Measurements from ENCODE around the gene SEC14L6.

The SEC14L6 gene

DNA sequence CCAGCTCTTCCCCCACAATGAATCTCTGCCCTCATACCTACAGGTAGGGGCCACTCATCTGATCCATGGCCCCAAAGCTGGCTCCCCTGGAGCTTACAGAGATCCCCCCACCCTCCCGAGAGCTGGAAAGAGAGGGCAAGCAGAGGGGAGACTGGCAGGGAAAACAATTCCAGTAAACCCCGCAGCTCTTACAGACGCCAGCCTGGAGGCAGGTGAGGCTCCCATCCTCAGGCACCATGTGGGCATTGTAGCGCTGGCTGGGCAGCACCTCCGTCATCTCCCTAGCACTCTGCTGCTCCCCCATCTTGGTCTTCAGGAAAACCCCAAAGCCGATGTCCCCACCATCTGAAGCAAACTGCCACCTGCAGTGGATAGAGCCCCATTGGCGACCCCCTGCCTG lies 55.2 kb downstream of the SEC14L6 start:
- DNase-seq, result no peak

DNA sequence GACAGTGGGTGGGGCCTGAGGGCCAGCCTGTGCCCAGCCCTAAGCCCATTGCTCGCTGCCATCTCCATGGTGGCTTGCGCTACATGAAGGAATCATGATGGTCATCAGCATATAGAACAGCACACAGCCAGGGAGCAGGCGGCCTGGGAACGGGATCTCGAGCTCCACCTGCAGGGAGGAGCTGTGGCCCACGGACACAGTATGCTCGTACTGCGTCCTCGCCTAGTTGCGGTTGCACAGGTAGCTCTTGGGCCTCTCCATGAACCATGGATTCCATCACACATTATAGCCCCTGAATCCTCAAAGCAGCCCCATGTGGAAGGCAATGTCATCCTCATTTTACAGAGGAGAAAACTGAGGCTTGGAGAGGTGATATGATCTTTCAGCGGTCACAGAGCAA lies 56.1 kb downstream of the SEC14L6 start:
- no peak for DNase-seq

DNA sequence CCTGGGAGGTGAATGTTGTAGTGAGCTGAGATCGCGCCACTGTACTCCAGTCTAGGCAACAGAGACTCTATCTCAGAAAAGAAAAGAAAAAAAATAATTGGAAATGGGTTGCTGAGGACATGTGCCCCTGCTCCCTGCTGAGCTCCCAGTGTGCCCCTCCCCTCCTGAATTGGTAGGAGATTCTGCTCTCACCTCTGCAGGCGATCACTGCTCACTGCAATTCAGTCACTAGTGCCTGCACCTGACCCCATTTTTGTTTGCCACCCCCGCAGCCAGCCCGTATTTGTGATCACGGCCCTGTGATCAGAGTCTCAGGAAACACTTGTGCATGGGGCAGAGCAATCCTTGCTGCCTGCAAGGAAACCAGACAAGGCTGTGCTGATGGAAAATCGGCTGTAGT lies 58.4 kb downstream of the SEC14L6 start:
- no peak for DNase-seq

DNA sequence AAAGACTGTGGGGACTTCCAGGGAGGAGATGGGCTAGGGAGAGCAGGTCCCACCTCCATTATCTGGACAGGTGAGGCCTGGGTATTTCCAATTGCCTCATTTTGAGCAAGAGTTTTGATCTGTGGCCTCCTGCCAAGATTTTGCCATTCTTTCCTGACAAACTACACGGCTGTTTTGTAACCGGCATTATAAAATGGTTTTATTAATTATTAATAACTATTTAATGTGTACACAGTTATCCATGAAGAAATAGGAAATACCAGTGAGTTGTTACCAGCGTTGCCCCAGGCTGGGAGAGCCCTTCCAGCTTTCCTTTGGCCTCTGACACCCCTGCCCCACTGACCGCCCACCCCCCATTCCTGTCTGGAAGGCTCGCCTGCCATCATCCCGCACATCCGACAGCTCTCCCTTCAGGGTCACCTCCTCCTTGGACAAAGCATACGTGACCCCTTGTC lies 59.9 kb downstream of the SEC14L6 start:
- no peak for DNase-seq

DNA sequence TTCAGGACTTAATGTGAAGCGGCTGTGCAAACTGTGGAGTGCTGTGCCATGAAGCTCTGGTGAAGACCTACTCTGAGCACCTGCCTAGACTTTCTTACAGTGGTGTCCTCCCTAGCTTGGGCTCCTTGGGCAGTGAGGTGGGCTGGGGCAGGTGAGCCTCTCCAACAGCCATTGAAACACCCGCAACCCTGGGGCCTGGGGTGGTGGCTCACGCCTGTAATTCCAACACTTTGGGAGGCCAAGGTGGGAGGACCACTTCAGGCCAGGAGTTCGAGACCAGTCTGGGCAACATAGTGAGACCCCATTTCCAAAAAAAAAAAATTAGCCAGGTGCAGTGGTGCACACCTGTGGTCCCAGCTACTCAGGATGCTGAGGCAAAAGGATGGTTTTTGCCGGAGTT lies 60.4 kb downstream of the SEC14L6 start:
- no peak for DNase-seq

DNA sequence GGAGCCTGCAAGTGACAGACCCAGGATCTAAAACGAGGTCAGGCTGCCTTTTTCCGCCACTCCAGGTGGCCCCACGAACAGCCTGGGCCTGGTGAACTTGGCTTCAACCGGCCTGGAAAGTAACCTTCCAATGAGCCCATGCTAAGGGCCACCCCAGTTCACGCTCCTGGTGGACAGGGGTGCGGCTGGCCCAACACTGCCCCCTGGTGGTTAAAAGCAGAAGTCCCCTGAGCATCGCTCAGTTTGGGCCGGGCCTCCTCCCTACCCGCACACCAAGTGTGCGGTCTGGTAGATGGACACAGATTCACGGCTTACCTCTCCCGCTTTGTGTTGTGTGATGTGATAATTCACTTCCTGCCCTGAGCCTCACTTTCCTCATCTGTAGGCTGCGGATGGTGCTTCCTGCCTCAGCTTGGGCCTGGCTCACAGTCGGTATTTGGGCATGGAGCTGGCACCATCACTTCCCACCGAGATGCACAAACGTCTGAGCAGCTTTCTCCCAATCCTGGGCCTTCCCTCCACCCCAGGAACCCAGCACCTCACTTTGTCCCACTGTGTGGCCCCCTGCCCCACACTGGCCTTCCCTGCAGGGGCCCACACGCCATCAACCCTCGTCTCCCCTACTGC lies 61.1 kb downstream of the SEC14L6 start:
- DNase-seq, result no peak

DNA sequence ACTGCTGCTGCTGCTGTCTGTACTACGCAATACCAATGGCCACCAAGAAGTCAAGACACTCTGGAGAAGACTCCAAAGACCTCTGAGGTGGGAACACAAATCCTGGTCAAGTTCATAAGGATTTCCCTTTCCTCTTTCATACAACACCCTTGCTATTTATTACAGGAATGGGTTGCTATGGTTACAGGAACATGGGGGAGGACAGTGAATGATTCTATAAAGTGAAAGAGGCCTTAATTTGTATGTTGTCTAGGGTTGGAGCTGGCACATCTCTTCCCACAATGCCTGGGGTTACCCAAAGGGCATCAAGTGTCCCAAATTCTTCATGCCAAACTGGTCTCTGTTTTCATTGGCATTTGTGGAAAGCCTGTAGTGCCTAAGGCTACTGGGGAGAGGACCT lies 63.4 kb downstream of the SEC14L6 start:
- DNase-seq, result no peak

DNA sequence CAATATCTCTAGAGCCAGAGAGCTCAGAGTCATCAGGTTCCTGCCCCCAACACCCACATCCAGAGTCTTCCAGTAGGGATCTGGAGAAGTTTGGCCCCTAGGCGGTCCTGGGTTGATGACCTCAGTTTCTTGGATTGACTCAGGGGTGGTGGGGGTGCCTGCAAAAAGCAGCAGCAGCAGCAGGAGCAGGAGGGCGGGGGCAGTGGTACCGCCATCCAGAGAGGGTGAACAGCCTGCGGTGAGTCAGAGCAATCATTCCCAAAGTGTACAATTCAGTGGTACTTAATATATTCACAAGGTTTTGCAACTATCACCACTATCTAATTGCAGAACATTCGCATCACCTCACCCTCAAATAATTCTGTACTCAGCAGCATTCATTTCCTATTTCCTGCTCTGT lies 64.8 kb downstream of the SEC14L6 start:
- no peak for DNase-seq

DNA sequence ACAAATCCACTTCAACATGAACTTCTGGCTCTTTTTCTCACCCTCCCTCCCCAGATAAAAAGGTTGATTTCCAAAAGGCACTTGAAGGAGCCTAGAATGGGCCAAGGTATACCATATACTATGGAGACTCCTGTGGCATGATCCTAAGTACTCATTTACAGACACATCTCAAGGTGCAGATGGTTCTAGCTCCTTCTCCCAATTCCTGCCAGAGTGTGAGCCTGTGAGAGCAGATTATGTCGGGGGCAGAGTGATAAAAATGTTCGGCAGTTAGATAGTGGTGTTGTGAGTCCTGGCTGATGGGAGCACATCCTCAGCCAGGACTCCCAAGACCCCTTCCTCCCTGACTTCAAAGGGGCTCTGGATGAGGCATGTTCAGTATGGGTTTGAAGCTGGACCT lies 66.6 kb downstream of the SEC14L6 start:
- DNase-seq, result no peak

DNA sequence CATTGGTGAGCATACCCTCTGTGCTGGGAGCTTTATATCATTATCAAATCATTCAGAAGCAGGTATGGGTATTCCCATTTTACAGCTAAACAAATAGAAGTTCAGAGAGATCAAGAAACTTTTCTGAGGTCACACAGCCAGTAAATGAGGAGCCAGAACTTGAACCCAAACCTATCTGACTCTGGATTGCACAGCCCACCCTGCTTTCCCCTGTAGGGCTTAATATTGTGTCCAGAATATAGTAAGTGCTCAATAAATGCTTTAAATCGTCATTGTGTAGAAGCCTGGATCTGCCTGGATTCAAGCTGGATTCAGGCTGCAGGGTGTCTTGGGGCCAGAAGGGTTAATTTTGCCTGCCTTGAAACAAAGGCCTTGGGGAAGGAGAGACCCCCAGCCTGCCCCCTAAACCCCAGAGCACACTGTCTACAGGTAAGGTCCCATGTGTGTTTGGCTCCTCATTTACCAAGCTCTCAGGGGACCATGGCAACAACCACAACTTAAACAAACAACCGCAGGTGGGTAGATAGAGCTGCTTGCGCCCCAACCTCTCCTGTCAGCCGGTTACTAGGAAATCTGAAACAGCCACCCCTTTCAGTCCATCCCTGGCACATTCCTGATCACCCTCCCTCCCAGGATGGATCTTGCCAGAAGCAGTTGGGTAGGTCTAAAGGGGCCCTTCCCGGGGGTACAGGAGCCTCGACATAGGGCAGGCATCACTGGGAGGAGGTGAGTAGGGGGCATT lies 71.7 kb downstream of the SEC14L6 start:
- DNase-seq, result peak; percentile 27

DNA sequence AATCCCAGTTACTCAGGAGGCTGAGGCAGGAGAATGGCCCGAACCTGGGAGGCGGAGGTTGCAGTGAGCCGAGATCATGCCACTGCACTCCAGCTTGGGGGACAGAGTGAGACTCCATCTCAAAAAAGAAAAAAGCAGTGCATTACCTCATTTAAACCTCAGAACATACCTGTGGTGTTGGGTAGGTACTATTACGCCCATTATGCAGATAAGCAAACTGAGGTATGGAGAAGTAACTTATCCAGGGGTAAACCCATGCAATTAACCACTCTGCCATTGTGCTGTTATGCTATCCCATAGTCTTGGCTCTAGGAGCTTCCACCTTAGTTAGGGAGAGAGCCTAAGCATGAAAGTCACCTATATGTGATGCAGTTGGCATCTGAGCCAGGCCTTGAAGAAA lies 72.4 kb downstream of the SEC14L6 start:
- no peak for DNase-seq

DNA sequence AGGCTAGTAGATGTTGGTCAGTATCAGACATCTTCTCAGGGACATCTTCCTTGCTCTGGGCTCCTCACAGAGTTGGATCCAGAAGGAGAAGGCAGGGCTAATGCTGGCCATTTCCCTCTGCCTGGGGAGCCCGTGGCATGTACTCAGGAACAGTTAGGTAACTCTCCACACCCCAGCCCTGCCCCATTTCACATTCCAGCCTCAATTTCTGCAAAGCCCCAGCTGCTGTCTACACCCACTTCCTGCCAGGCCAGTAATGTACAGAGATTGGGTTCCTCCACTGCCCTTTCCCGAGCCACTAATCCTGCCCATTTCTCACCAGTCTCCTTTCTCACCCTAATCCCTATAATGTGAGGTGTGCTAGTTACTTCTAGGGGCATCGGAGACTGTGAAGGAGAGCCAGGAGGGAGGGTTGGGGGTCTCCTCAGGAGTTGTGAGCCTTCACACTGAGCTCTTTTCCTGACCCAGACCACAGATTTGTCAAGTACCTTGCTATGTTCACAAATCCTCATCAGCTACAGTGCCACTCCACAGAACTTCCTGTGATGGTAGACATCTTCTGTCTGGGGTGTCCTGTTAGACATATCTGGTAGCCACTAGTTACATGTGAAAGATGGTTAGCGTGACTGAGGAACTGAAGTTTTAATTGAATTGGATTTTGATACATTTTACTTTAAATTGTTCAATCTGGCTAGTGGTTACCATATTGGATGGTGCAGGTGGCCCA lies 73.4 kb downstream of the SEC14L6 start:
- DNase-seq, result no peak
